ENCODE measurements around the gene AFF4. TPM values are rescaled to one million over a fixed set of nuclear protein-coding genes. Genes with fewer than 3 reads are reported as not detected.

AFF4 gene
- total and polyA plus RNA-seq, 9 of the 15 experiments (the other 6 are each of a cell fraction or from before 2014, with no cell fraction given): 1.7 to 25.8 (median 17.9) TPM

- TF ChIP-seq EHMT2 (IDR thresholded peaks at IDR 0.05): no peak
- TF ChIP-seq FIP1L1 (IDR thresholded peaks at IDR 0.05; ENCODE audit: low read depth, low read length, poor library complexity, severe bottlenecking): no peak
- TF ChIP-seq NR2C2 (CRISPR knock-in tag; IDR thresholded peaks at IDR 0.05): no peak
- TF ChIP-seq NR2C2 (tag; IDR thresholded peaks at IDR 0.05): no peak
- TF ChIP-seq MIER1 (IDR thresholded peaks at IDR 0.05; ENCODE audit: low read depth): no peak
- no peak for TF ChIP-seq ZNF75A (CRISPR knock-in tag; IDR thresholded peaks at IDR 0.05)
- TF ChIP-seq ZNF174 (CRISPR knock-in tag; IDR thresholded peaks at IDR 0.05): no peak
- no peak for TF ChIP-seq GMEB1 (CRISPR knock-in tag; IDR thresholded peaks at IDR 0.05)
- TF ChIP-seq ZNF140 (CRISPR knock-in tag; IDR thresholded peaks at IDR 0.05): no peak
- TF ChIP-seq LCOR (CRISPR knock-in tag; IDR thresholded peaks at IDR 0.05): no peak
- TF ChIP-seq FUS (optimal IDR thresholded peaks at IDR 0.05; ENCODE audit: low read depth, low read length): no peak
- no peak for TF ChIP-seq KDM5B (IDR thresholded peaks at IDR 0.05; ENCODE audit: insufficient replicate concordance, low read depth, low read length)
- no peak for TF ChIP-seq MYNN (IDR thresholded peaks at IDR 0.05)
- TF ChIP-seq MYNN (CRISPR knock-in tag; IDR thresholded peaks at IDR 0.05): no peak
- no peak for TF ChIP-seq FOXP4 (CRISPR knock-in tag; IDR thresholded peaks at IDR 0.05; ENCODE audit: borderline replicate concordance)
- TF ChIP-seq SP1 (CRISPR knock-in tag; IDR thresholded peaks at IDR 0.05): 0 out of 2 replicates have a peak, but pooled peaks have one; percentile 8
- no peak for TF ChIP-seq ZNF239 (CRISPR knock-in tag; IDR thresholded peaks at IDR 0.05)
- no peak for TF ChIP-seq KDM2B (CRISPR knock-in tag; IDR thresholded peaks at IDR 0.05)
- peak in 1 of 2 experiments; percentile 91; a peak in 2 of 4 replicates for TF ChIP-seq RCOR1 (IDR thresholded peaks at IDR 0.05; ENCODE audit: borderline replicate concordance in 1 of 2, low read depth in 2 of 2, low read length in 2 of 2)
- TF ChIP-seq ZNF165 (CRISPR knock-in tag; IDR thresholded peaks at IDR 0.05; ENCODE audit: borderline replicate concordance): no peak
- no peak for TF ChIP-seq HMG20A (CRISPR knock-in tag; conservative IDR thresholded peaks at IDR 0.05)
- TF ChIP-seq DIDO1 (tag; IDR thresholded peaks at IDR 0.05; ENCODE audit: low read depth): no peak
- no peak for TF ChIP-seq ZNF134 (CRISPR knock-in tag; conservative IDR thresholded peaks at IDR 0.05)
- TF ChIP-seq ZNF449 (CRISPR knock-in tag; IDR thresholded peaks at IDR 0.05): no peak
- no peak for TF ChIP-seq NBN (IDR thresholded peaks at IDR 0.05; ENCODE audit: low read depth)
Observed at GRCh38 chr5:132873119-132873929, 90.1 kb downstream of the AFF4 start, which contains the start of gene LEAP2 (continued).

All from K562 (cell line).